ENCODE data around the gene NTRK2.

DNA sequence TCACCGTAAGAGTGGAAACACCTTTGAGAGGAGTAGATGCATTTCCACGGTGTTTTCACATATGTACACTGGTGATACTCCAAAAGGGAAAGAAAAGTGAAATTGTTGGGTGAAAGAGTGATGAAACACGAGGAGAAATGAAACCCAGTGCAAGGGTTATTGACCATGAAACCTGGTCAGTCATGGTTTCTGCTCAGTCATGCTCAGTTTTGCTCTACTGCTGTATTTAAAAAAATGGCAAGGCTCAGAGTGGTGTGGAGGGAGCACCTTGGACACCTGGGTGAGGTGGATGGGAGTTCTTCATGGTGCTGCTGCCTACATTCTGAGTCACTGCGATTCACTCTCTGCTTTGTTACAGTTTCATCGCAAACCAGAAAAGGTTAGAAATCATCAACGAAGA is 32.3 kb downstream of the NTRK2 start:
- TF ChIP-seq POLR2A (IDR thresholded peaks at IDR 0.05): no peak
- TF ChIP-seq, protein P1, sequence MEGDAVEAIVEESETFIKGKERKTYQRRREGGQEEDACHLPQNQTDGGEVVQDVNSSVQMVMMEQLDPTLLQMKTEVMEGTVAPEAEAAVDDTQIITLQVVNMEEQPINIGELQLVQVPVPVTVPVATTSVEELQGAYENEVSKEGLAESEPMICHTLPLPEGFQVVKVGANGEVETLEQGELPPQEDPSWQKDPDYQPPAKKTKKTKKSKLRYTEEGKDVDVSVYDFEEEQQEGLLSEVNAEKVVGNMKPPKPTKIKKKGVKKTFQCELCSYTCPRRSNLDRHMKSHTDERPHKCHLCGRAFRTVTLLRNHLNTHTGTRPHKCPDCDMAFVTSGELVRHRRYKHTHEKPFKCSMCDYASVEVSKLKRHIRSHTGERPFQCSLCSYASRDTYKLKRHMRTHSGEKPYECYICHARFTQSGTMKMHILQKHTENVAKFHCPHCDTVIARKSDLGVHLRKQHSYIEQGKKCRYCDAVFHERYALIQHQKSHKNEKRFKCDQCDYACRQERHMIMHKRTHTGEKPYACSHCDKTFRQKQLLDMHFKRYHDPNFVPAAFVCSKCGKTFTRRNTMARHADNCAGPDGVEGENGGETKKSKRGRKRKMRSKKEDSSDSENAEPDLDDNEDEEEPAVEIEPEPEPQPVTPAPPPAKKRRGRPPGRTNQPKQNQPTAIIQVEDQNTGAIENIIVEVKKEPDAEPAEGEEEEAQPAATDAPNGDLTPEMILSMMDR (IDR thresholded peaks at IDR 0.05): no peak
